Gastroesophageal sphincter (tissue), 3 donors: Measurements from ENCODE around the gene CD276.

Source experiments
- CTCF ChIP-seq, 4 experiments: fragments of 200-600 bp in 2 of 4; fragments of 450-650 bp in 2 of 4; sonication (generic) in 1 of 4; IDR thresholded peaks; one replicate each; pipeline ENCODE4 v1.5.1; 2017 to 2019; ENCODE audit warnings: antibody characterized with exemption in 4 of 4, mild to moderate bottlenecking in 2 of 4, moderate library complexity in 2 of 4
- EP300 ChIP-seq: sonication (generic); formaldehyde crosslinking; IDR thresholded peaks from one replicate; pipeline ENCODE4 v1.6.1; 2017; ENCODE audit warnings: antibody characterized with exemption, mild to moderate bottlenecking
- POLR2A ChIP-seq, 2 donors: fragments of 450-650 bp; IDR thresholded peaks; one replicate each; pipeline ENCODE4 v1.6.1; 2017; ENCODE audit warnings: antibody characterized with exemption in 2 of 2, mild to moderate bottlenecking in 2 of 2, moderate library complexity in 1 of 2

GRCh38 chr15:73717206-73717605 lies 33.0 kb downstream of the CD276 start:
- TF ChIP-seq CTCF (IDR thresholded peaks at IDR 0.05) (no peak), EP300 (no peak), POLR2A (IDR thresholded peaks at IDR 0.05) (no peak)
